HG03139 (cell line): Measurements from ENCODE around the gene COL4A2.

Source experiments
- ATAC-seq: cut with Tn5 transposase; IDR thresholded peaks from one replicate; pipeline ENCODE4 v1.9.1; 2021; ENCODE audit not compliant: unreplicated experiment

Gene COL4A2

GRCh38 chr13:110431425-110432294 is 124.6 kb downstream of the COL4A2 start:
- no peak for ATAC-seq

- no peak for ATAC-seq
Observed at GRCh38 chr13:110432522-110432921, 125.4 kb downstream of the COL4A2 start.

- ATAC-seq, result no peak
Observed at GRCh38 chr13:110433014-110433413, 125.9 kb downstream of the COL4A2 start.

GRCh38 chr13:110434629-110435028 is 127.5 kb downstream of the COL4A2 start:
- no peak for ATAC-seq

- no peak for ATAC-seq
Observed at GRCh38 chr13:110435331-110435730, 128.2 kb downstream of the COL4A2 start.

- no peak for ATAC-seq
Observed at GRCh38 chr13:110436276-110436675, 129.2 kb downstream of the COL4A2 start.

- ATAC-seq, result no peak
Observed at GRCh38 chr13:110436786-110437370, 129.8 kb downstream of the COL4A2 start.

GRCh38 chr13:110438211-110438610 is 131.1 kb downstream of the COL4A2 start:
- no peak for ATAC-seq

- ATAC-seq, result no peak
Observed at GRCh38 chr13:110438776-110439175, 131.7 kb downstream of the COL4A2 start.

- ATAC-seq, result no peak
Observed at GRCh38 chr13:110440946-110441731, 134.1 kb downstream of the COL4A2 start.

- ATAC-seq, result no peak
Observed at GRCh38 chr13:110442930-110443621, 136.0 kb downstream of the COL4A2 start.

GRCh38 chr13:110443622-110444225 is 136.6 kb downstream of the COL4A2 start:
- no peak for ATAC-seq

- ATAC-seq, result no peak
Observed at GRCh38 chr13:110444226-110444653, 137.2 kb downstream of the COL4A2 start.

- ATAC-seq, result peak; percentile 45
Observed at GRCh38 chr13:110445183-110445582, 138.1 kb downstream of the COL4A2 start.

GRCh38 chr13:110445722-110446574 is 138.9 kb downstream of the COL4A2 start:
- no peak for ATAC-seq

GRCh38 chr13:110446575-110446890 is 139.4 kb downstream of the COL4A2 start:
- ATAC-seq, result no peak

GRCh38 chr13:110447058-110447511 is 140.0 kb downstream of the COL4A2 start:
- ATAC-seq, result no peak

- no peak for ATAC-seq
Observed at GRCh38 chr13:110447801-110448200, 140.7 kb downstream of the COL4A2 start.

- no peak for ATAC-seq
Observed at GRCh38 chr13:110448230-110448629, 141.1 kb downstream of the COL4A2 start.

GRCh38 chr13:110448677-110449076 is 141.6 kb downstream of the COL4A2 start:
- ATAC-seq, result no peak
